Epithelial cell of prostate (primary cell): ENCODE results near the gene LMOD2.

Experiments
- DNase-seq: peaks from one replicate; pipeline ENCODE4 v3.0.0-alpha.2; 2011; ENCODE audit warnings: low read depth, low spot score
- H3K27ac ChIP-seq: fragments of 450-650 bp; 2 replicates; pipeline ENCODE4 v1.5.1; 2017; ENCODE audit warnings: mild to moderate bottlenecking

The LMOD2 gene

DNA sequence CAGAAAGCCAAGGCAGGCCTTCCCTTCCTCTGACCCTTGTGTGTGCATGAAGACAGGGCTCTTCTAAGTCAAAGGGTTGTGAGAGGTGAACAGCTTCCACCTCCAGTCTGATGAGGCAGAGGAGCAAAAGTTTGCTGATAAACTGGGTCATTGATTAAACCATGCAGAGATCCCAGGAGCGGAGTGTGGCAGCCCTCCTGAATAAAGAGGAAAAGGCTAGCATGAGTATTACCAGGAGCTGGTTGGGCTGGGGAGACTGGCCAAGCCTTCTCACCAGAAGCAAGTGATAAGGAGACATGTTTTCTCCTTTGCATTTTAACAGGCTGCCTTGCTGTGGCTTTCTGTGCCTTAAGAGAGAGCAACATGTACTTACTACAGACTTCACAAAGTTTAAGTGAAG lies 10.2 kb downstream of the LMOD2 start:
- no peak overlapping the region for H3K27ac ChIP-seq
- no peak for DNase-seq

DNA sequence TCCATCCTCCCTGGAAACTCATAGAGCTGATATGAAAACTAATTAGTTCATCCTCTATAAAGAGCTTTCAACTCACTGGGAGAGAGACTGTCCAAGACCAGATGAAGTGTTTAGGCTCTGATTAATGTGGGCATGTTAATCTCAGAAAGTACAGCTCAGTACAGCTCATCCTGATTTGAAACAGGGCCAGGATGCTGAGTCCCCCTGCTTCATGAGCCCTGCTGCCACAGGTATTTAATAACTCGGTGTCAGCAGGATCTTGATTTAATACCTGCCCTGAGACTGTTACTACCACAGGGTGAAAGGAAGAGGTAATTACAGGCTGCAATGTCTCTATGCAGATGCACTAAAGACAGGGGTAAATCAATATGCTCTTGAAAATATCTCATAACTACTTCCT lies 10.8 kb downstream of the LMOD2 start:
- H3K27ac ChIP-seq = no peak overlapping the region
- no peak for DNase-seq

DNA sequence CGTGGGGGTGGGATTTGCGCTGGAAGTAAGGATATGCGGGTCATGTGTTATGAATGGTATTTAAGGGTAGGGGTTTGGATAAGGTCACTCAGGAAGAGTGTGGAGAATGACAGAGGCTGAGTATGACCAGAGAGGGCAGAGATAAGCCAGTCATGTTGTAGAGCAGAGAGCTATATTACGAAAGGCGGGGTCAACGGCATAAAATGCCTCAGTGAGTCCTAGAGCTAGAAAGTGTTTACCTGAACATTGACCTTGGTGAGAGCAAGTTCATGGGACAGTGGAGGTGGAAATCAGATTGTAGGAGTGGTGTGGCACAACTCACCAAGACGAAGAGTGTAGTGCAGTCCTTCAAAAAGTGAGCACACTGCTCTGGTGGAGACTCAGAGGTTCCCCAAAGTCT lies 13.8 kb downstream of the LMOD2 start:
- no peak overlapping the region for H3K27ac ChIP-seq

DNA sequence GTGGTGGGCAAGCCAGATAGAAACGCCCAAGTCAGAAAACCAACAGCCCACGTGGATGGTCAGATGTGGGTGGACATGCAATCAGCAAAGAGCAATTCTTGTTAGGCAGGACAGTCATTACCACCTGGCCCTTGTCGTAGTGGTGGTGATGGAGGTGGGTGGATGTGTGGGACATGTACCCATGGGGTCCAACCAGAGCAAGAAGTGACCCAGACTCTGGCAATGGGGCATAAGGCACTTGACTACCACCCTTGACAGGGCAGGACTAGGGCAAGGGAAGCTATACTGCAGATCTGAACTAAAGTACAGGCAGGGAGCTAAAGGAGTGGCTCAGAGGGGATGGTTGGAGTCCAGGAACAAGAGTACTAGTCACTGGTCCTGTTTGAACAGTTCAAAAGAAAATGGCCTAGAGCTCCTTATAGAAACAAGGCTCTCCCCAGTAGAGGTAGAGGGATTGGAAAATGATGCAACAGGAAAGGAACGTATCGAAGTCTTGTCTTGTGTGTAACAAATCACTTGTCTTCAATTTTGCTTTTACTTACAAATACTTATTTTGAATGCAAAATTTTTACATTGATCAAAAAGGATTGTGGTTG lies 17.6 kb downstream of the LMOD2 start:
- peak overlapping the region; percentile 79 for H3K27ac ChIP-seq
- DNase-seq = no peak

More for the DNA sequence above, 13.8 kb downstream of the LMOD2 start:
- no peak for DNase-seq

DNA sequence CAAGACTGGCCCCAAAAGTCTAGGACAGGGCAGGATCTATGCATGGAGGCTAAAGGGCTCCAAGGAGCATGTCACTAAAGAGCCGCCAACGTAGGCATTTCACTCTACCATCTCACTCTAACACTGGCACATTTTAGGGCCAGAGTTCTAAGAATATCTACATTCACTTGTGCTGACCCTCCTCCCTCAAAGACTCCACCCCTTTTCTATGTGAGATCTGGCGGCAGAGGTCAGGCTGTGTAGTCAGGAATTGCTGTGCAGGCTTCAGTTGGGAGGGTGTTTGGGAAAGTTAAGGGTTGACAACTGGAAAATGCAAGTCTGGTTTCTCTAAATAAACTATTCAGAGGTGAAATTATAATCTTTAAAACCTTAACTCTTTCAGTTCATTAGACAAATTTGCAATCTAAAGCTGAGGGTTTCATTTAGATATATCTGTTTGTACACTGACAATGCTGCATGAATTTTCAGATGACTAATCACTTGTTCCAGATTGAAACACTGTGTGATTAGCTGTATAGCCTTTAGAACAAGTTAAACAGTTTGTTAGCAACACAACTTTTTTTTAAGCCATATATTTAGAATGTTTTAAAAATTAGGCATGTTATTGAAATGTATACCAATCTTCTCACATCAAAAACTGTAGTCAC lies 18.2 kb downstream of the LMOD2 start:
- peak overlapping the region; percentile 79 for H3K27ac ChIP-seq
- no peak for DNase-seq

DNA sequence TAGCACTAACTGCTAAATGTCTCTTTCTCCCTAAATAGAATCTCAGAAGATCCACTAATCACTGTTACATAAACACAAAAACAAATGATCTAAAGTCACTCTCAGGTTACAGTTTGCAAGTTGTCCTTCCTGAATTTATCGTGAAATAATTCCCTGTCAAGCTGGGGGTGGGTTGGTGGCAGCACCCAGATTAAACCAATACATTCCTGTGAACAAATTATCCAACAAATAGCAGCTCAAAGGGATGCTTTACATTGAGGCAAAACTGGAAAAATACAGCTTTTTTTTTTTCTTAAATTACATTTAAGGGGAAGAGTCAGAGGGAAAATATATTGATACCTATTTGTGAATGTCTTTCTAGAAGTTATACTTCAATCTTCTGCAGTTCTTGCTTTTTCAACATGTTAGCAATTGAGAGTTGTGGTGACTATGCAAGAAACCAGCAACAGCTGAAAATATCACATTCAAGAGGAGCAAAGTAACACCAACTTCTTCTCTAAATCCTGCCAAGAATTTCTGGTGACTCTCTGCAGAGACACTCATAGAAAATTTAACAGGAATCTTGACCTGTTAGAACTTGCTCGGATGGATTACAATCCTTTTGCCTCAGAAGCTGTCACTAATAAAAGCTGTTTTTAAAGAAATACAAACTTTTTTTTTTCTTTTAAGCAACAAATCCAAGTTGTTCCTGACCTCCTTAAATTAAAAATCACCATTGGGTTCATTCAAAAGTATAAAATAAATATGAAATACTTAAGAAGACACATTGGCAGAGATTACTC lies 18.9 kb downstream of the LMOD2 start:
- peak overlapping the region; percentile 79 for H3K27ac ChIP-seq
- DNase-seq = peak; percentile 40

DNA sequence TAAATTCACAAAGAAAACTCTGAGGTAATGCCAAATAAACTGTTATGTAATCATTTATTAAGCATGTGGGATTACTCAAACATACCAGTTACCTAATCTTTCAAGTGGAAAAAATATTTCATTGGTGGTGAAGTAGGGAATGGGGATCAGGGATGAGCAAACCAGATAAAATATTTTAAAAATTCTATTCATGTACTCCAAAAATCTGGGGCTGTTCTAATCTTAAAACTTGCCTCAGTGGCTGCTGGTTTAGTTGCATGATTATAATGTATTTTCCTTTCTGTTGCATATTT lies 19.5 kb downstream of the LMOD2 start:
- DNase-seq = no peak
- peak overlapping the region; percentile 79 for H3K27ac ChIP-seq

DNA sequence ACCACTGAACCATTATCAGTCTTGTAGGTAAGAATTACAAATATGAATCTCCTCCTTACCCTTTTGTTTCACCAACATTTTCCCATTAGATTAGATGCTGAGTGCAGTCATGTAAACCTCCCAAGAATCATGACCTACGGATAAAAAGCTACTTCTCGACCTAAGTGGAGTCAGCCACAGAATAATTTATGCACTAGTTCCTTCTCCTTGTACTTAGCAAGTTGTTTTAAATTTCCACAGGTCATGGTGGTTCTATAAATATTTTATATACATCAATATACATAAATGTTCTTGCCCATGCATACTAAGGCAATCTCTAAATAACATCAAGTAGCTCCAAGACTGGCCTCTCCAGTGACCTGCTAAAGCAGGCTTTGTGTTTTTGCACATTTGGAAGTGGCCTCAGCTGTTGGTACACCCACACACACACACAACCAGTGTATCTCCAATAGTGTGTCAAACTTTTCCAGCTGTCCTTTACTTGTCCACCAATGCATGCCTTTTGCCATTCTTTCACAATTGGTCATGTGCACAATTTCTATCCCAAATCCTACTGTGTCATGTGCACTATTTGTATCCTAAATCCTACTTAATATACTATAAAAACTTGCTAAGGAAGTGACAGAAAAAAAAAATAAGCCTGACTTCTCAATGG lies 21.5 kb downstream of the LMOD2 start:
- no peak overlapping the region for H3K27ac ChIP-seq
- DNase-seq = no peak

DNA sequence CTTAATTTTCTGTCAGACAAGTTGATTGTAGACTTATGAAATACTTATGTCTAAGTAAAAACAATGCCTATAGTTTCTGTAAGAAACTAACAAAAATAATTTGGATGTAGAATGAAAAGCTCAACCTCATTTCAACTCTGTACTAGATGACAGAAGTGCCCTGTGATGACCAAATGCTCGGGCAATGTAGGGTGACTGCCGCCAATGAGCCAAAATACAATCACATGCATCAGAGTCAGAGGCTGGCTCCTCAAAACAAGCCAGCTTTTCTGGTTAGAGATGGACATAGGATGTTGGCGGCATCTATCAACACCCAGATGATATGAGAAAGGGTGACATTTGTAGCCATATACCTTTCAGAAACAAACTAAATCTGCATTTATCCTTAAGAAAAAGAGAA lies 23.9 kb downstream of the LMOD2 start:
- H3K27ac ChIP-seq = no peak overlapping the region
- DNase-seq = no peak

DNA sequence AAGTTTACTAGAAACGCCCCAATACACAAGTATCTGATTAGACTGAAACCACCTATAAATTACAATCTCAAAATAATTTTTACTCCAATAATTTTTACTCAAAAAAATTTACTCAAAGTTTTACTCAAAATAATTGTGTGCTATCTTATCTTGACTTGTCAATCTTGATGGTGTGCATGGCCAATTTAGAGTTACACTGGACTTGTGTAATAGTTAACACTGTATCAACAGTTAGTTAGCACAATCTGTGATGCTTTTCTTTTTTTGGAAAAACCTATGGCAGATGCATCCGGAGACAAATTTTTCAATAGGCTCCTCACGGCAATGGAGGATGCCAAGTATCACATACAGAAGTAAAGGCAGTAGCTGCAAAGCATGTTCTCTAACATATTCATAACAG lies 24.9 kb downstream of the LMOD2 start:
- H3K27ac ChIP-seq = no peak overlapping the region
- DNase-seq = no peak

DNA sequence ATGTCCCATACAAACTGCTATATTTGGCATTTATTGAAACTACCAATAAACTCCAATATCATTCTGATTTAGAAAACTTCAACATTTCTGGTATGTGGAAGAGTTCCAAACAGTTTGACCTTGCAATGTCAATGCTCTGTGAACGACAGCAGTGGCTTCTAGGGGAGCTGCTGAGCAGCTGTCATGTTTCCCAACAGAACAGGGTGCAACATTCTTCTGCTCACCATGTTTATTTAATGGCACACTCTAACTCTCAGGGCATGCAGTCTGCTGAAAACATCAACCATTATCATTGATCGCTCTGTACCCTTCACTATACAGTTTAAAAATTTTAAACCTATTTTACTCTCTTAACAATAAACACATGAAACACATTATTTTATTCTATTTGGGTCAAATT lies 25.9 kb downstream of the LMOD2 start:
- H3K27ac ChIP-seq = no peak overlapping the region
- no peak for DNase-seq

DNA sequence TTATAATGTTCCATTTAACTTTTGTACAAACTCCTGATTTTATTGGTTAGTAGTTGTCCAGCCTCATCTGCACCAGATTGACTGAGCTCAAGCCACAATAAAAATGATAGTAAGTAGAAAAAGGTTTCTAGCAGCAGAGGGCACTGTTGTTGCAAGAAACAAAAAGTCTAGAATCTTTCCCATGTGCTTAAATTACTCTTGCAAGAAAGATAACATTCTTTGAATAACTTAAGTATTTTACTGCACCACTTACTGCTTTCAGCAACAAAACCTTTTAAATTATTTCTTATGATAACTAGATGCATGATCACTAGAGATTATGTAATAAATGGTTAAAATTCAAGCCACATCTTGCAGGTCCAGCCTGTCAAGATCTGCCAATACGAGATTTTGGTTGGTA lies 27.0 kb downstream of the LMOD2 start:
- DNase-seq = no peak
- H3K27ac ChIP-seq = no peak overlapping the region

DNA sequence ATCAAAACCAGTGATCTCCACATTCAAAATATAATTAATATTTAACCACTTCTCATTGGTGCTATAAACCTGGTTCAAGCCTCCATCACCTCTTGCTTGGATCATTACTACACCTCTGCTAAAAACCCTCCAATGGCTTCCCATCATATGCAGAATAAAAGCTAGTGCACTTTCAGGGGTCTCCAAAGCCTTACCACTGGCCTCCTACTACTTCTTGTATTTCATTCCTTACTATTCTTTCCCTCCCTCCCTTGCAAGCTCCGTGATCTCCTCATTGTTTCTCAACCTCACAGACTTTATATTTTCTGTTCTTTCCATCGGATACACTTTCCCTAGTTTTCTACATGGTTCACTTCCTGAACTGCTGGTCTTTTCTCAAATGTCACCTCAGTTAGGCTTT lies 31.5 kb downstream of the LMOD2 start:
- DNase-seq = no peak
- no peak overlapping the region for H3K27ac ChIP-seq

DNA sequence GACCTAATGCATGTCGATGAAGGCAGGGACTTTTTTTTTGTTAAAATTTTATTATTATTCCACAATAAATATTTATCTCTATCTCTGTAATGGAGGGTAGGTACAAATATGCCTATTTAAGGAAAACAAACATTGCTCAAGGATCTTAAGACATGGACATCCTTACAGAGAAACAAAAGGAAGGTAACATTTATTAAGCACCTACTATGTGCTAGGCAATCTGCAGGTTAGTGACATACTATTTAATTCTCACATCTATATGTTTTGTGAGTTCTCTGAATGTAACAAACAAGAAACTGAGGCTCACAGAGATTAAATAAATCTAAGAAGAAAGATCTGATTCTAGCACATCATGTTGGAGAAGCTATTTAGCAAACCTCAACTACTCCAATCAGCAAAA lies 32.1 kb downstream of the LMOD2 start:
- H3K27ac ChIP-seq = no peak overlapping the region
- DNase-seq = no peak

DNA sequence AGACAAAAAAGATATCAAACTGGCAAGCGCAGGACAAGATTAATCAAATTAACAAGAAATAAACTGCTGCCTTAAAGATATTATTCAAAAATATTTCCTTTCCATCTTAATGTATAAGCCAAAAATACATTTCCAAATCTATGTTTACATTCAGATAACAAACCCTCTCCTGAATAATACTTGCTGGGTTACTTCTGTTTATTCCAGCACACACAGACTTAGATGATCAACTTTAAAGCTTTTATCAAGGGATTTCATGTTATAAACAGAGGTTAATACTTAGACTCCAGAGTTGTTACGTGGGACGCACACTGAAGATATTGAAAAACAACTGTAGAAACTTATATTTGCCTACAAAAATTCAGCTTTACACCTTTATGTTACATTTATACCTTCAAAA lies 33.6 kb downstream of the LMOD2 start:
- peak overlapping the region; percentile 38 for H3K27ac ChIP-seq
- DNase-seq = no peak

DNA sequence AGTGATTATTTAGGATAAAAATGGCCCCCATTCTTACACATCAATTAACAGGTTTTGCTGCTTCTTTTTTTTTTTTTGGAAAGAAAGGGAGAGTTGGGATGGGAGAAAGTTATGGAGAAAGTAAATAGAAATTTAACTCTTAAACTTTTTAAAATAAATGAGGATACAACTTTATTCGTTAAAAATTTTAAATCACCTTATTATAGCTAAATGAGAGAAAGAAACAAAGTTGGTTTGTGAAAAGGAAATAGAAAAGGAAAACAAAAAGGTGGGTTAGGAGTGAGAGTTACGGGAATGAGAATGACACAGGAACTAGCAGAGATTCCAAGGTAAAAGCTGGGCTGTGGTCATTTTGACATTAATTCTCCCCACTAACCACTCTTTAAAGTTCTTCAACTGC lies 34.9 kb downstream of the LMOD2 start:
- H3K27ac ChIP-seq = no peak overlapping the region
- no peak for DNase-seq

DNA sequence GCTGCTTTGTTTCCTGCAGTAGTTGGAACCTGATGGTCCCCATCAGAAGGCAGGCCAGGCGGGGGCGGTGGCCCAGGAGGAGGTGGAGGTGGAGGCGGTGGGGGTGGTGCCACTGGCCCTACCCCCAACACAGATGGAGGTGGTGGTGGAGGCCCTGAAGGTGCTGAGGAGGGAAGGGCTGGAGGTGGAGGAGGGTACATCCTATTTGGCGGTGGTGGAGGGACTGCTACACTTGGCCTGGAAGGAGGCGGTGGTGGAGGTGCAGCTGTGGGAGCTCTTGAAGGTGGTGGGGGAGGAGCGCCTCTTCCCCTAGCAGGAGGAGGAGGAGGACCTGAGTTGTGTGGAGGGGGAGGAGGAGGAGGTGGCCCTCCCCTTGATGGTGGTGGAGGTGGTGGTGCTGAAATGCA lies 36.8 kb downstream of the LMOD2 start:
- H3K27ac ChIP-seq = no peak overlapping the region
- DNase-seq = no peak

DNA sequence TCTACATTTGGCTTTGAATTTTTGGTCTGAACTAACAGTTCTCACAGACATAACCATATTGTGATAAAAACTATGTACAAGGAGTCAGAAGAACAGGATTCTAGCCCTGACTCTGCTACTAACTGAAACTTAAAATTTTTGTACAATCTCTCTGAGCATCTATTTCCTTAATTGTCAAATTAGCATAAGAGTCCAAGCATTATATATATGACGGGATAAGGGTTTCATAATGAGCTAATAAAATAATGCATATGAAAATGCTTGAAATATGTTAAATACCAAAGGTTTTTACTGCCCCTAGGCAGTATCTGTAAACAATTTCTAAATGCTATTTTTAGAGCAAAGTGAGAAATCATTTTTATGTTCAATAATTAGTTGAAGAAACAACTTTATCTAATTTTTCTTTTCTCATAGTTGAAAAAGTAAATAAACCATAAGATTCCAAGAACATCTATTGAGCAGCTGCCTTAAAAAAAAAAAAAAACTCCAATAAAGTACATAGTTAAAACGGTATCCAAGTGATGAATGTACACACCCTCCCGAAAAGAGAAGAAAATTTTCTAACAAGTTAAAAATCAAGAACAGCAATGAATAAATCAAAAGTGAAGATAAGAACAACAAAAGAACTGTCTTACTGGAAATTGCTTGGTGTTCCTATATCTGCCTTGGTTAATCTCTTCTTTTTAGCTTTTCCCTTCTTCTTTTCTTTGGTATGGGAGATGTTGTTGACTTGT lies 40.4 kb downstream of the LMOD2 start:
- no peak for DNase-seq
- no peak overlapping the region for H3K27ac ChIP-seq

DNA sequence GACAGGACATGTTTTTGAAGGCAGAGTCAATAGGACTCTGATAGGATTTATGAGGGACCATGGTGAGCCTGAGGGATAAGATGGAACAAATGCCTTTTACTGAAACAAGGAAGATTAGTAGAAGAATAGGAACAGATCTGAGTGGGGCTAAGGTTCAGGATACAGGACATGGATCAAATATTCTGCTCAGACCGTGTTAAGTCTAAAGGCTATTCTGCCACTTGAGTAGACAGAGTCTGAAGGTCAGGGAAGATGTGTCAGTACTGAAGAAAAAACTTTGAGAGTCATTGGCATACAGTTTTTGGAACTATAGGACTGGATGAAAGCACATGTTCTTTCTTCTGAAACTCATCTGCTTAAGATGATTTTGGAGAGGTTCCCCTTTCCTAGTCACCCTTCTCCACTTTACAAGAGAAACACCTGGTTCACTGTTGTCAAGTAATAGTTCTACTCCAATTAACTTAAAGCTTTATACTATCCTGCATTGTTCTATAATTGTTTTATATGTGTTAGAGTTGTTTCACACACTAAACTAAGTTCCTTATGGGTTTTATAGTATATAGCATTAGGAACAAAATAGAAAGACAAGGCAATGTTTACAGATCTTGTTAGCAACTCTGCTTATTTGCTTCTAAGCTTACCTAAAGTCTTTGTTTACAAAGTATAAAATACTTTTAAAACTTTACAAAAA lies 49.7 kb downstream of the LMOD2 start:
- no peak for DNase-seq
- H3K27ac ChIP-seq = no peak overlapping the region

DNA sequence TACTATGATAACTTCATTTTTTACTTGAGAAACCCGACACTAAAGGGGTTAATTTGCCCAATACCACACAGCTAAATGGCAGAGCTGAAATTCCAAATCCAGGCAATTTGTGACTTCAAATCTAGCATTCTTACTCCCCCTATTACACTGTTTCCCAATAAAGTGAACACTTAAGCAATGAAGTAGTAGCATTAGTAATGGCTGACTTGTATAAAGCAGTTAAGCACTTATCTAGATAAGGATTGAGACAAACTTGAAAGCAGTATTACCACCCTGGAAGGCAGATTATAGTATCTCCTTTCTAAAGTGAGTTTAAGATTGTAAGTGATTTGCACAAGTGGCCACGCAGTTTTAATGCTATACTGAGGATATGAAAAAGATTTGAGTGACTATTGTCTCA lies 53.9 kb downstream of the LMOD2 start:
- H3K27ac ChIP-seq = no peak overlapping the region
- no peak for DNase-seq
